Gastrocnemius medialis (tissue), 4 donors: ENCODE results near the gene RPL27A.

Experiments
- CTCF ChIP-seq, 5 experiments: fragments of 450-650 bp in 3 of 5; fragments of 200-600 bp in 2 of 5; sonication (generic) in 2 of 5; IDR thresholded peaks in 4 of 5; conservative IDR thresholded peaks in 1 of 5; 1 replicate in 4 of 5; 2 replicates in 1 of 5; pipeline ENCODE4 v1.5.1; 2016 to 2019; ENCODE audit warnings: antibody characterized with exemption in 5 of 5, mild to moderate bottlenecking in 3 of 5, moderate library complexity in 3 of 5
- POLR2A ChIP-seq, 2 donors: fragments of 450-650 bp; IDR thresholded peaks; one replicate each; pipeline ENCODE4 v1.6.1; 2017; ENCODE audit warnings: antibody characterized with exemption in 2 of 2, mild to moderate bottlenecking in 2 of 2, moderate library complexity in 2 of 2

GRCh38 chr11:8640267-8640906 is 42.2 kb upstream of the RPL27A start:
- TF ChIP-seq CTCF (IDR thresholded peaks at IDR 0.05 in 4 of 5, conservative IDR thresholded peaks at IDR 0.05 in 1 of 5) (no peak), POLR2A (IDR thresholded peaks at IDR 0.05) (no peak)
